GM21723 (cell line): Measurements from ENCODE around the gene TLCD1.
"Not testable (repeated sequence)": the region's sequence is repeated elsewhere in the genome, so short reads cannot be mapped to it uniquely, and the experiment has no call there.

Experiments
- ATAC-seq: cut with Tn5 transposase; IDR thresholded peaks from one replicate; pipeline ENCODE4 v1.9.1; 2021; ENCODE audit warnings: mild to moderate bottlenecking, moderate library complexity; ENCODE audit not compliant: unreplicated experiment

The TLCD1 gene

GRCh38 chr17:28747051-28747691 lies 21.1 kb upstream of the TLCD1 start:
- ATAC-seq = no peak

- no peak for ATAC-seq
Measured at GRCh38 chr17:28746611-28747050, 20.6 kb upstream of the TLCD1 start.

- ATAC-seq = no peak
Measured at GRCh38 chr17:28745786-28746411, 19.9 kb upstream of the TLCD1 start.

GRCh38 chr17:28744972-28745785 lies 19.1 kb upstream of the TLCD1 start:
- ATAC-seq = no peak

- peak; percentile 20 for ATAC-seq
Measured at GRCh38 chr17:28744104-28744971, 18.3 kb upstream of the TLCD1 start.

- ATAC-seq = peak; percentile 54
Measured at GRCh38 chr17:28743243-28744103, 17.4 kb upstream of the TLCD1 start, which contains the start of gene TRAF4. TSS of gene TRAF4 (plus strand) at chr17:28744011. CDS start at chr17:28744113, 102 bp downstream.

GRCh38 chr17:28741358-28742349 lies 15.6 kb upstream of the TLCD1 start:
- ATAC-seq = no peak

- no peak for ATAC-seq
Measured at GRCh38 chr17:28740406-28741357, 14.6 kb upstream of the TLCD1 start.

GRCh38 chr17:28738680-28739384 lies 12.8 kb upstream of the TLCD1 start:
- ATAC-seq = peak; percentile 29

- peak; percentile 73 for ATAC-seq
Measured at GRCh38 chr17:28737770-28738679, 12.0 kb upstream of the TLCD1 start.

GRCh38 chr17:28737316-28737715 lies 11.3 kb upstream of the TLCD1 start:
- ATAC-seq = no peak

GRCh38 chr17:28735913-28736769 lies 10.1 kb upstream of the TLCD1 start:
- ATAC-seq = not testable (repeated sequence)

- ATAC-seq = no peak
Measured at GRCh38 chr17:28735242-28735722, 9.2 kb upstream of the TLCD1 start.

GRCh38 chr17:28734712-28735241 lies 8.7 kb upstream of the TLCD1 start:
- no peak for ATAC-seq
